HEK293T (cell line): ENCODE measurements around the gene DCUN1D3.

Experiments
- CTCF ChIA-PET: fragments of 350-600 bp; formaldehyde crosslinking; extraction: SDS; loops from one replicate; lab custom pipeline; 2021; ENCODE audit warnings: antibody characterized with exemption, inconsistent platforms; lab: Yijun Ruan, JAX
- POLR2A ChIA-PET: fragments of 350-600 bp; formaldehyde crosslinking; extraction: SDS; loops from one replicate; lab custom pipeline; 2020; ENCODE audit warnings: antibody characterized with exemption, inconsistent platforms; lab: Yijun Ruan, JAX
- DNase-seq: peaks from one replicate; pipeline ENCODE4 v3.0.0; 2012; ENCODE audit warnings: mixed read lengths; ENCODE audit errors: extremely low spot score
- ARNT ChIP-seq: fragments of 450-650 bp; IDR thresholded peaks from 2 replicates; pipeline ENCODE4 v1.6.1; 2017; ENCODE audit warnings: mild to moderate bottlenecking
- BHLHE40 ChIP-seq: fragments of 450-650 bp; IDR thresholded peaks from 2 replicates; pipeline ENCODE4 v1.6.1; 2016; ENCODE audit warnings: mild to moderate bottlenecking, moderate library complexity, borderline replicate concordance
- CTBP1 ChIP-seq: fragments of 450-650 bp; IDR thresholded peaks from 2 replicates; pipeline ENCODE4 v1.6.1; 2016; ENCODE audit warnings: borderline replicate concordance
- ELF4 ChIP-seq: fragments of 450-650 bp; IDR thresholded peaks from 2 replicates; pipeline ENCODE4 v1.6.1; 2017; ENCODE audit warnings: antibody characterized with exemption
- FOXA1 ChIP-seq: fragments of 450-650 bp; IDR thresholded peaks from 2 replicates; pipeline ENCODE4 v1.6.1; 2016; ENCODE audit warnings: mild to moderate bottlenecking
- FOXK2 ChIP-seq: fragments of 450-650 bp; IDR thresholded peaks from 2 replicates; pipeline ENCODE4 v1.6.1; 2016; ENCODE audit warnings: mild to moderate bottlenecking
- FOXM1 ChIP-seq: fragments of 450-650 bp; IDR thresholded peaks from 2 replicates; pipeline ENCODE4 v1.6.1; 2017; ENCODE audit warnings: mild to moderate bottlenecking, borderline replicate concordance
- HDGF ChIP-seq: fragments of 450-650 bp; IDR thresholded peaks from 2 replicates; pipeline ENCODE4 v1.6.1; 2017; ENCODE audit warnings: antibody characterized with exemption, borderline replicate concordance
- L3MBTL2 ChIP-seq: fragments of 450-650 bp; conservative IDR thresholded peaks from 2 replicates; pipeline ENCODE4 v1.6.1; 2016; ENCODE audit warnings: mild to moderate bottlenecking
- LEF1 ChIP-seq: fragments of 450-650 bp; IDR thresholded peaks from 2 replicates; pipeline ENCODE4 v1.6.1; 2017; ENCODE audit warnings: mild to moderate bottlenecking, borderline replicate concordance
- NFRKB ChIP-seq: fragments of 450-650 bp; IDR thresholded peaks from 2 replicates; pipeline ENCODE4 v1.6.1; 2016; ENCODE audit warnings: mild to moderate bottlenecking, moderate library complexity
- SP1 ChIP-seq: fragments of 450-650 bp; IDR thresholded peaks from 2 replicates; pipeline ENCODE4 v1.6.1; 2017
- SUZ12 ChIP-seq: fragments of 450-650 bp; IDR thresholded peaks from 2 replicates; pipeline ENCODE4 v1.6.1; 2016; ENCODE audit warnings: mild to moderate bottlenecking
- TARDBP ChIP-seq: fragments of 450-650 bp; IDR thresholded peaks from 2 replicates; pipeline ENCODE4 v1.6.1; 2016
- ZNF384 ChIP-seq: fragments of 450-650 bp; IDR thresholded peaks from 2 replicates; pipeline ENCODE4 v1.6.1; 2016
- TF ChIP-seq, protein P1 (sequence below): fragments of 450-650 bp; IDR thresholded peaks from 2 replicates; pipeline ENCODE4 v1.6.1; 2016

Gene DCUN1D3

GRCh38 chr16:20883554-20884239 is 16.5 kb downstream of the DCUN1D3 start:
- DNase-seq = no peak
- POLR2A ChIA-PET = no interaction called here
- TF ChIP-seq CTBP1 = no peak
- no peak for TF ChIP-seq FOXM1
- no peak for TF ChIP-seq ZNF384
- TF ChIP-seq BHLHE40 = no peak
- TF ChIP-seq HDGF = no peak
- TF ChIP-seq LEF1 = no peak
- no peak for TF ChIP-seq NFRKB
- TF ChIP-seq ELF4 = no peak
- CTCF ChIA-PET = no interaction called here

DNA sequence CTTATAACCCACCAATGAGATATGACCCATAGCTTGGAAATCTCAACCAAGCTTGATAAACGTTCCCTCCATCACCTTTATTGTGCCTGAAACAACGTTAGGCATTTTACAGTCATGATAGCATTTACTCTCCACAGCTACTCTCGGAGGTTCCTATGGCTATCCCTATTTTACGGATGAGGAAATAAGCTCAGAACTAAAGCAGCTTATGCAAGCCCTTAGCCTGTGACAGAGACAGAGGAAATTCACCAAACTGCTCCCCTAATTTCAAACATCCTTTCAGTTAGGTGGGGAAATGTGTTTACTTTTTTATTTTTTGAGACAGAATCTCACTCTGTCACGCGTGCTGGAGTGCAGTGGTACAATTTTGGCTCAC is 18.7 kb downstream of the DCUN1D3 start:
- ChIA-PET CTCF (interaction anchor here (0.7 kb wide), 1 partner anchor 202 kb away, joined by 3 read pairs; no protein-coding TSS in a partner anchor), POLR2A (no interaction called here)
- TF ChIP-seq BHLHE40 (no peak), L3MBTL2 (no peak), HDGF (no peak), SUZ12 (no peak), TARDBP (no peak), ZNF384 (no peak), ARNT (no peak), FOXM1 (no peak), FOXK2 (no peak), FOXA1 (no peak)
- TF ChIP-seq, protein P1, sequence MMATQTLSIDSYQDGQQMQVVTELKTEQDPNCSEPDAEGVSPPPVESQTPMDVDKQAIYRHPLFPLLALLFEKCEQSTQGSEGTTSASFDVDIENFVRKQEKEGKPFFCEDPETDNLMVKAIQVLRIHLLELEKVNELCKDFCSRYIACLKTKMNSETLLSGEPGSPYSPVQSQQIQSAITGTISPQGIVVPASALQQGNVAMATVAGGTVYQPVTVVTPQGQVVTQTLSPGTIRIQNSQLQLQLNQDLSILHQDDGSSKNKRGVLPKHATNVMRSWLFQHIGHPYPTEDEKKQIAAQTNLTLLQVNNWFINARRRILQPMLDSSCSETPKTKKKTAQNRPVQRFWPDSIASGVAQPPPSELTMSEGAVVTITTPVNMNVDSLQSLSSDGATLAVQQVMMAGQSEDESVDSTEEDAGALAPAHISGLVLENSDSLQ = no peak
- DNase-seq = no peak

DNA sequence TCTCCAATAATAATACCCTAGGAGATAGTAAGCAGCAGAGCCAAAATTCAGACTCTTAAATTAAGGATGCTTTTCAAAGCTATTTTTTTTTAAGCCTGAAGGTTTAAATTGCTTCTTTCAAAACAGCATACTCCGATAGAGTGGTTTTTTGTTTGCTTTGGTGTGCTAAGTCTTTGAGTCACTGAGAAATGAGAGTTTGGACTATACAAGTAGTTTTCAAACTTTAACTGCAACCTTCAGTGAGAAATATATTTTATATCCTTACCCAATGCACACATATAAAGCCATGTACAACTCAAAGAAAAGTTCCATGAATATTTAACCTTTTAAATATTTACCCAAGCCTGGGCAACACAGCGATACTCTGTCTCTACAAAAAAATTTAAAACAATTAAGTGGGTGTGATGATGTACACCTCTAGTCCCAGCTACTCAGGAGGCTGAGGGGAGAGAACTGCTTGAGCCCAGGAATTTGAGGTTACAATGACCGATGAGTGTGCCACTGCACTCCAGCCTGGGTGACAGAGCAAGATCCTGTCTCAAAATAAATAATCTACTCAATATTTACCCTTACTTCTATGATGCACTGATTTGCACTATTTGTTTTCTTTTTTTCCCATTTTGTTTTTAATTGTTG is 19.2 kb downstream of the DCUN1D3 start:
- no peak for DNase-seq
- ChIA-PET CTCF (interaction anchor here (0.7 kb wide), 1 partner anchor 202 kb away, joined by 3 read pairs; no protein-coding TSS in a partner anchor), POLR2A (no interaction called here)
- TF ChIP-seq SP1 (no peak), CTBP1 (no peak), ELF4 (no peak), TARDBP (no peak), SUZ12 (no peak), NFRKB (no peak), BHLHE40 (no peak)

GRCh38 chr16:20879175-20880040 is 20.8 kb downstream of the DCUN1D3 start:
- POLR2A ChIA-PET = no interaction called here
- CTCF ChIA-PET = no interaction called here
- no peak for DNase-seq
- no peak for TF ChIP-seq FOXK2
- TF ChIP-seq ZNF384 = no peak
- TF ChIP-seq FOXA1 = no peak
- TF ChIP-seq SUZ12 = no peak
- TF ChIP-seq FOXM1 = no peak
- TF ChIP-seq HDGF = no peak

DNA sequence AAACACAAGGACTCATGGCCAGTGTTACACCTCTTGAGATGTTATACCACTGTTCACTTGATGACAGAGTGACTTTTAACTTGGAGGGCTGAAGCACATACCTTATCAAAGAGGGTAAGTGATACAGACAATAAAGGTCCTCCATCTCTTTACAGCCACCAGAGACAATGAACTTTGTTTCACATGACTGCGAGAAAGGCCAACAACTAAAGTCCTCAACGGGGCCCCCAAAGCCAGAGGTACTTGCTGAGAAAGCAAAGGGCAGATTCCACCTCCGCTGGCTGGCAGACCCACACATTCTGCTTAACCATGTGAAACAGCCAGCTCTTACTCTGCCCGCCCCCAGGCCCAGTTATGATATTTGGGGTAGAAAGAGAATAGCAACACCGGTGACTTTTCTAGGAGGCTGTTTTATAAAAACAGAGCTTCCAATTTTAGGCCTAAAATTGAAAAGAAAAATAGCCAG is 21.4 kb downstream of the DCUN1D3 start:
- ChIA-PET POLR2A (no interaction called here), CTCF (no interaction called here)
- TF ChIP-seq SP1 (no peak), NFRKB (no peak)
- TF ChIP-seq, protein P1 = no peak
- DNase-seq = no peak

DNA sequence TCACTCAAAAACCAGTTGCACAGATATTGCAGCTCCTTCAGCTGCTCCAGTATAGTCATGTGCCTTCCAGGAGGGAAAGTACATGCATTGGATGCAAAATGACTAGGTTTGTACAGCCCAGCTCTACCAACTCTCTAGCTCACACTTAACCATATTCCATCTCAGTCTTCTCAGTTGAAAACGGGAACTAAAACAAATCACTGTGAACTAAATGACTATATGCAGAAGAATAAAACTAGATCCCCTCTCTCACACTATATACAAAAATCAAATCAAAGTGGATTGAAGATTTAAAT is 24.9 kb downstream of the DCUN1D3 start:
- TF ChIP-seq LEF1 (no peak), ZNF384 (no peak), SP1 (no peak), NFRKB (no peak), CTBP1 (no peak)
- DNase-seq = no peak
- CTCF ChIA-PET = no interaction called here
- POLR2A ChIA-PET = no interaction called here

GRCh38 chr16:20874088-20874581 is 26.0 kb downstream of the DCUN1D3 start:
- CTCF ChIA-PET = no interaction called here
- POLR2A ChIA-PET = no interaction called here
- no peak for TF ChIP-seq BHLHE40
- TF ChIP-seq SUZ12 = no peak
- no peak for TF ChIP-seq L3MBTL2
- DNase-seq = no peak
